ENCODE measurements around the gene EIF3L.

DNA sequence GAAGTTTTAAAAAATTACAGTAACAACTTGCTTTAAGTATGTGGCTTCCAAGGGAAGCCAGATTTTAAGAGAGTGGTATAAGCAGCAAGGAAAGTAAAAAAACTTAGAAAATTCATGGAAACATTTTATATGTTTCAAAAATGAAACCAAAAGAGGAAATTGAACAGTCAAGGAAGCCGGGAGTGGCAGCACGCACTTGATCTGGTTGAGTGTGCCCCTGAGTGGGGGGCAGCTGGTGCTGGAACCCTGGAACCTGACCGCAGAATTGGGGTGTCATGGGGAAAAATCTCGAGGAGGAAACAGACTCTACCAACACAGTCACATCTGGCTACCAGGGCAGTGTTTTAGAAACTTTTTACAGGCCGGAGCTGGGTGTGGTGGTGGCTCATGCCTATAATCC is 70.9 kb downstream of the EIF3L start:
- TF ChIP-seq, protein P1, sequence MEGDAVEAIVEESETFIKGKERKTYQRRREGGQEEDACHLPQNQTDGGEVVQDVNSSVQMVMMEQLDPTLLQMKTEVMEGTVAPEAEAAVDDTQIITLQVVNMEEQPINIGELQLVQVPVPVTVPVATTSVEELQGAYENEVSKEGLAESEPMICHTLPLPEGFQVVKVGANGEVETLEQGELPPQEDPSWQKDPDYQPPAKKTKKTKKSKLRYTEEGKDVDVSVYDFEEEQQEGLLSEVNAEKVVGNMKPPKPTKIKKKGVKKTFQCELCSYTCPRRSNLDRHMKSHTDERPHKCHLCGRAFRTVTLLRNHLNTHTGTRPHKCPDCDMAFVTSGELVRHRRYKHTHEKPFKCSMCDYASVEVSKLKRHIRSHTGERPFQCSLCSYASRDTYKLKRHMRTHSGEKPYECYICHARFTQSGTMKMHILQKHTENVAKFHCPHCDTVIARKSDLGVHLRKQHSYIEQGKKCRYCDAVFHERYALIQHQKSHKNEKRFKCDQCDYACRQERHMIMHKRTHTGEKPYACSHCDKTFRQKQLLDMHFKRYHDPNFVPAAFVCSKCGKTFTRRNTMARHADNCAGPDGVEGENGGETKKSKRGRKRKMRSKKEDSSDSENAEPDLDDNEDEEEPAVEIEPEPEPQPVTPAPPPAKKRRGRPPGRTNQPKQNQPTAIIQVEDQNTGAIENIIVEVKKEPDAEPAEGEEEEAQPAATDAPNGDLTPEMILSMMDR (IDR thresholded peaks at IDR 0.05; ENCODE audit: insufficient read depth, low read length, poor library complexity, severe bottlenecking) = no peak
- TF ChIP-seq EZH2phosphoT487 (conservative IDR thresholded peaks at IDR 0.05; ENCODE audit: low read length) = no peak
